Kidney (tissue), 14 donors: ENCODE measurements around the gene SOCS6. TPM values are rescaled to one million over a fixed set of nuclear protein-coding genes. Genes with fewer than 3 reads are reported as not detected.

Source experiments
- DNase-seq, 5 donors: peaks; one replicate each; pipeline ENCODE4 v3.0.0-alpha.2; 2013 to 2020
- FAIRE-seq: peaks from 2 replicates; lab custom pipeline; 2012; peaks lifted over from hg19 to GRCh38; lab: Jason Lieb, UNC
- H3K27ac ChIP-seq, 2 donors: one replicate each; pipeline ENCODE4 v1.7.0; 2013; ENCODE audit warnings: low read depth in 2 of 2, low read length in 2 of 2, inconsistent platforms in 1 of 2
- H3K27me3 ChIP-seq: one replicate; pipeline ENCODE4 v1.7.1; 2013; ENCODE audit warnings: low read length, inconsistent platforms; ENCODE audit not compliant: control insufficient read depth, insufficient read depth
- H3K36me3 ChIP-seq, 3 donors: one replicate each; pipeline versions ENCODE4 v1.7.0 to v1.7.1; 2013; ENCODE audit warnings: low read length in 3 of 3, control low read depth in 1 of 3, inconsistent platforms in 1 of 3; ENCODE audit not compliant: insufficient read depth in 3 of 3, control insufficient read depth in 2 of 3
- H3K4me1 ChIP-seq, 3 donors: one replicate each; pipeline versions ENCODE4 v1.7.0 to v1.7.1; 2013; ENCODE audit warnings: low read length in 3 of 3, inconsistent platforms in 1 of 3, low read depth in 1 of 3; ENCODE audit not compliant: control insufficient read depth in 2 of 3, insufficient read depth in 2 of 3
- H3K4me3 ChIP-seq, 3 donors: one replicate each; pipeline versions ENCODE4 v1.7.0 to v1.8.1; 2013; ENCODE audit warnings: low read length in 3 of 3, control low read depth in 1 of 3, inconsistent platforms in 1 of 3
- H3K9ac ChIP-seq, 3 donors: one replicate each; pipeline versions ENCODE4 v1.7.0 to v1.7.1; 2013; ENCODE audit warnings: low read length in 3 of 3, control low read depth in 1 of 3, inconsistent platforms in 1 of 3
- H3K9me3 ChIP-seq, 3 donors: one replicate each; pipeline versions ENCODE4 v1.7.0 to v1.7.1; 2013; ENCODE audit warnings: low read length in 3 of 3, control low read depth in 1 of 3, inconsistent platforms in 1 of 3; ENCODE audit not compliant: control insufficient read depth in 2 of 3, insufficient read depth in 1 of 3
- intact Hi-C: fragments of 100-400 bp; cut with DNase I; formaldehyde crosslinking; loops from one replicate; pipeline ENCODE4 v1.11.1; 2022
- polyA plus RNA-seq: library from polyadenylated mRNA; stranded (reverse); fragments of 350-450 nt; fragmentation: Illumina TruSeq; extraction: RNeasy Lipid Tissue Mini Kit (QIAGEN cat#74804); gene quantifications from one replicate; pipeline ENCODE4 v1.2.3, GENCODE V29; 2014; ENCODE audit warnings: low read depth, low replicate concordance; ENCODE audit not compliant: insufficient read depth
- total RNA-seq: library from RNA; stranded (reverse); fragmentation: NEBNext Ultra II Directional; extraction: Animal tissue kit (Norgen Biotek cat#: 25700); gene quantifications from one replicate; pipeline ENCODE4 v1.2.1, GENCODE V29; 2021
- TF ChIP-seq, protein P1 (sequence below): IDR thresholded peaks from 3 replicates; pipeline ENCODE4 v1.5.1; 2012; ENCODE audit warnings: mild to moderate bottlenecking, moderate library complexity, borderline replicate concordance; ENCODE audit not compliant: insufficient read depth; ENCODE audit errors: extremely low read depth
- donor health status: control.
- donor health status: control.
- donor health status: control.
- donor health status: control.
- donor health status: control.
- donor health status: DM: yes; HTN: yes; CAD: no.
- donor health status: Normal renal cell carcinoma (clear cell type).

SOCS6 gene
- total and polyA plus RNA-seq, 2 donors from 2014 or later = 5.1 to 18.7 TPM

DNA sequence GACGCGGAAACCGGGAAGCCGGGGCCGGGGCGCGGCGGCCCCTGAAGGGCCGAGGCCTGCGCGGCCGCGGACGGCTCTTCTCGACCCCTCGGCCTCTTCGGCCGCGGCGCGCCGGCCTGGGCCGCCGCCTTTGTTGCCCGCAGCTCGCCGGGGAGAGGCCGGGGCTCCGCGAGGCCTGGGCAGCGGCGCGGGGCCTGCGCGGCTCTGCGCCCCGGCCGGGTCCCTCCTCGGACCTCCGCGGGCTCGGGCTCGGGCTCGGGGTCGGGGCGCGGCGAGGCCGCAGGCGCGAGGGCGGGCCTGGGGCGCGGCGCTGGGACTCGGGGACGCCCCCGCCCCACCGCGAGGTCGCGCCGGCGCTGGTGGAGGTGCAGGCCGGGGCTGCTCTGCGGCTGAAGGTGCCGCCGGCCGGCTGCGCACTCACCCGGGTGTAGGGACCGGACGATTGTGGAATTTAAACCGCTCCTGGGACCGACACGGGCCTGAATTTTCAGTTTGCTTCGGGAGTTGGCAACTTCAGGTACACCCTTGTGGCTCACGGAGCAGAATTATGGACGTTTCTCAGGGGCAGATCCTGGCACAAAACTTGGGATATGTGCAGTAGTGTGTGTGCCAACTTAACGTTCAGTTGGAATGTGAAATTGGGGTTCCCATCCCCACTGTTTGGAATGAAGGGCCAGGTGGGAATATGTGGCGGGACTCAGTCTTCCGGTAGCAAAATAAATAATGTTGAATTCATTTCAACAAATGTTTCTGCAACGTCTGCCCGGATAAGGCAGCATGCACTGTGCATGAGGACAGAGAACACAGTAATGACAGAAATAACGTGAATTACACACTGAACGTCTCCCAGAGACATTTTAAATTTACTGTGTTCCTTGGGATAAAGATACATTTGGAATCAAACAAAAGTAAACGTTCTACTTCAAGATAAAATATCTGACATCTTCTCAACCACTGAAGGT is 787 bp downstream of the SOCS6 start:
- Histone ChIP-seq H3K9ac (peak overlapping the region; percentile 63 to 92 (median 81)), H3K9me3 (no peaks in the 10 kb centered on the region), H3K27me3 (no peaks in the 10 kb centered on the region), H3K4me3 (peak overlapping the region; percentile 84 to 90 (median 85)), H3K36me3 (no peaks in the 10 kb centered on the region), H3K27ac (peak overlapping the region; percentile 71 to 74), H3K4me1 (peaks cover 0 to 18% (median 9%) of the 10 kb centered on the region in 3 donors)
- FAIRE-seq (no peak), DNase-seq (peak; percentile 52 to 74 (median 68))
- TF ChIP-seq, protein P1, sequence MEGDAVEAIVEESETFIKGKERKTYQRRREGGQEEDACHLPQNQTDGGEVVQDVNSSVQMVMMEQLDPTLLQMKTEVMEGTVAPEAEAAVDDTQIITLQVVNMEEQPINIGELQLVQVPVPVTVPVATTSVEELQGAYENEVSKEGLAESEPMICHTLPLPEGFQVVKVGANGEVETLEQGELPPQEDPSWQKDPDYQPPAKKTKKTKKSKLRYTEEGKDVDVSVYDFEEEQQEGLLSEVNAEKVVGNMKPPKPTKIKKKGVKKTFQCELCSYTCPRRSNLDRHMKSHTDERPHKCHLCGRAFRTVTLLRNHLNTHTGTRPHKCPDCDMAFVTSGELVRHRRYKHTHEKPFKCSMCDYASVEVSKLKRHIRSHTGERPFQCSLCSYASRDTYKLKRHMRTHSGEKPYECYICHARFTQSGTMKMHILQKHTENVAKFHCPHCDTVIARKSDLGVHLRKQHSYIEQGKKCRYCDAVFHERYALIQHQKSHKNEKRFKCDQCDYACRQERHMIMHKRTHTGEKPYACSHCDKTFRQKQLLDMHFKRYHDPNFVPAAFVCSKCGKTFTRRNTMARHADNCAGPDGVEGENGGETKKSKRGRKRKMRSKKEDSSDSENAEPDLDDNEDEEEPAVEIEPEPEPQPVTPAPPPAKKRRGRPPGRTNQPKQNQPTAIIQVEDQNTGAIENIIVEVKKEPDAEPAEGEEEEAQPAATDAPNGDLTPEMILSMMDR = no peak
- intact Hi-C loops = no loop called here

DNA sequence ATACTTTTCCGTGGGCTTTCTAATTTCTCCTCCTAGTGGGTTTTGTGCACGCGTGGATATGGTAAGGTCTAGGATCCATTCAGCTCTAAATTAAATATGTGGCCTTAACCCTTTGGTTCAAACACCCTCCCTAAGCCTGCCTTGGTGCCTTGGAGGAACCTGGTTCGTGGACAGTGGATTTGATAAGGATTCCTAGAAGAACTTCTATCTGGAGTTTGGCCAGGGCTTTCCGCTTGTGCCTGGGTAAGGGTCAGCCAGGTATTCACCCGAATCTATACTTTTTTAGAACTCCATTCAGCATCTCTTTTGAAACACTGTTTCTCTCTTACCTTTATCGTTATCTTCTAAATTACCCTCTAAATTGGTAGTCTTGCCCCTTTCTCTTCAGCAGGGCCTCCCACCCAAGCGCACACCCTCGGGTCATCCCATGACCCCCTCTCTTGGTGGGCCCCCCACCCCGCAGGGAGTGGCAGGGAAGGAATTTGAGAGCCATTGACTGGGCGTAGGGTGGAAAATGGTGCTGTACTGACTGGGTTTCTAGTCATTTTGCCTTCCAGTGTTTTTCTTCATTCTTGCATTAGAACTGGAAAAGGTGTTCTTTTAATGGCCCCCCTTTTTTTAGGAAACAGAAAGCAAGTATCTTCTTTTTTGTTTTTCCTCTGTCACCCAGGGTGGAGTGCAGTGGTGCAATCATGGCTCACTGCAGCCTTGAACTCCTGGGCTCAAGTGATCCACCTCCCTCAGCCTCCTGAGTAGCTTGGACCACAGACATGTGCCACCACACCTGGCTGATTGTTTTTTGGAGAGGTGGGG is 1.8 kb downstream of the SOCS6 start:
- H3K9ac ChIP-seq = peak overlapping the region in 1 of 3 donors; percentile 92
- no peaks in the 10 kb centered on the region for H3K9me3 ChIP-seq
- no peaks in the 10 kb centered on the region for H3K27me3 ChIP-seq
- peaks cover 0 to 27% (median 11%) of the 10 kb centered on the region in 3 donors for H3K4me1 ChIP-seq
- intact Hi-C loops = no loop called here
- DNase-seq = no peak
- H3K27ac ChIP-seq = no peak overlapping the region
- H3K36me3 ChIP-seq = no peaks in the 10 kb centered on the region
- peak overlapping the region in 2 of 3 donors; percentile 84 to 90 for H3K4me3 ChIP-seq
- TF ChIP-seq, protein P1 = no peak
- FAIRE-seq = no peak

DNA sequence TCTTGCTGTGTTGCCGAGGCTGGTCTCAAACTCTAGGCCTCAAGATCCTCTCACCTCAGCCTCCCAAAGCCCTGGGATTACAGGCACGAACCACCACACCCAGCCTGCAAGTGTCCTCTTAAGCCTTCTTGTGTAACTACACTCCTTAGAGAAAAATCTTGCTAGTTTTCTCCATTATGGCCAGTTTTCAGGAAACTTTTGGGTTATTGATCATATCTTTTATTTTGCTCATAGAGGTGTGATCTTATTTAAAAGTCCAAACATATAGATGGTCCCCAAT is 2.4 kb downstream of the SOCS6 start:
- Histone ChIP-seq H3K9me3 (no peaks in the 10 kb centered on the region), H3K36me3 (no peaks in the 10 kb centered on the region), H3K4me3 (no peak overlapping the region), H3K27me3 (no peaks in the 10 kb centered on the region), H3K27ac (no peak overlapping the region), H3K4me1 (peaks cover 0 to 33% (median 15%) of the 10 kb centered on the region in 3 donors), H3K9ac (no peak overlapping the region)
- TF ChIP-seq, protein P1 = no peak
- no peak for FAIRE-seq
- DNase-seq = no peak
- intact Hi-C loops = no loop called here
